Fibroblast of skin of left biceps (primary cell): ENCODE results near the gene KRTAP10-6.
"Not testable (repeated sequence)": the region's sequence is repeated elsewhere in the genome, so short reads cannot be mapped to it uniquely, and the experiment has no call there.

ENCODE experiments used
- DNase-seq, 2 experiments: peaks; one replicate each; pipeline ENCODE4 v3.0.0-alpha.2; 2013; ENCODE audit warnings: low read depth in 2 of 2

The KRTAP10-6 gene

GRCh38 chr21:44617071-44617501 lies 24.8 kb upstream of the KRTAP10-6 start:
- DNase-seq: no peak

DNA sequence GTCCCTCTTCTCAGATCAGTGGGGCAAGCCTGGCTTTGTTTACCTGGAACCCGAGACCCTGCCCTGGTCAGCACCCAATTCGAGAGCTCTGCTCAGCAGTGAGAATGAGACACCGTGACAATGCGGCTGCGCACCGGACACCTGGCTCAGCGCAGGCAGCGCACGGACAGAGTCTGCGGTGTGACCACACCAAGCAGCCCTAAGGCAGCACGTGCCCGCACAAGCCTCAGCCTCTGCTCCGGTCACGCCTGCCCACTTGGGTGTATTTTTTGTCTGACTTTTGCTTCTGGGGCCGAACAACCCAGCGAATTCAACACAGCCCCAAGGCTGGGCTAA lies 24.3 kb upstream of the KRTAP10-6 start:
- no peak for DNase-seq

GRCh38 chr21:44615911-44616590 lies 23.7 kb upstream of the KRTAP10-6 start:
- DNase-seq: no peak

- DNase-seq: no peak
These were observed 23.2 kb upstream of the KRTAP10-6 start for GRCh38 chr21:44615466-44615865.

GRCh38 chr21:44614961-44615391 lies 22.7 kb upstream of the KRTAP10-6 start:
- no peak for DNase-seq

DNA sequence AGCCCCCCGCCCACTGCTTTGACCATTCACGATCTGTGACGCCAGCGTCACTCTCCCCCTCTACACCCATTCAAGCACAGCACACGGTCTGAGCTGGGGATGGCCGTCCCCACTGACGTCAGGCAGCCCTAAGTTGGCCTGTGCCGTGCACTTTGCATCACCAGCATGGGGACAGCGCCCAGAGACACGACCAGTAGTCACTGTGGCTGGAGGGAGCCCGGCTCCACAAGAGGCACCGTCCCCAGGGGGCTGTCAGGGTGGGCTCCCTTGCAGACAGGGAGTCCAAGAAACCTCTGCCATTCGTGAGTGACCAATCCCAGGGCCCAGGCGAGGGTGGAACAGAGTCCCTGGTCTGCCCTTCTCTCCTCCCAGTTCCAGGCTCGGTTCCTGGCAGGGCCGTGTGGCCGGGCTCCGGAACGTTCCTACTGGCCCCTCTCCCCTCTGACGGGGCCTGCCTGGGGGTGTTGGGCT lies 21.9 kb upstream of the KRTAP10-6 start:
- no peak for DNase-seq

- no peak for DNase-seq
These were observed 21.3 kb upstream of the KRTAP10-6 start for GRCh38 chr21:44613386-44614155.

DNA sequence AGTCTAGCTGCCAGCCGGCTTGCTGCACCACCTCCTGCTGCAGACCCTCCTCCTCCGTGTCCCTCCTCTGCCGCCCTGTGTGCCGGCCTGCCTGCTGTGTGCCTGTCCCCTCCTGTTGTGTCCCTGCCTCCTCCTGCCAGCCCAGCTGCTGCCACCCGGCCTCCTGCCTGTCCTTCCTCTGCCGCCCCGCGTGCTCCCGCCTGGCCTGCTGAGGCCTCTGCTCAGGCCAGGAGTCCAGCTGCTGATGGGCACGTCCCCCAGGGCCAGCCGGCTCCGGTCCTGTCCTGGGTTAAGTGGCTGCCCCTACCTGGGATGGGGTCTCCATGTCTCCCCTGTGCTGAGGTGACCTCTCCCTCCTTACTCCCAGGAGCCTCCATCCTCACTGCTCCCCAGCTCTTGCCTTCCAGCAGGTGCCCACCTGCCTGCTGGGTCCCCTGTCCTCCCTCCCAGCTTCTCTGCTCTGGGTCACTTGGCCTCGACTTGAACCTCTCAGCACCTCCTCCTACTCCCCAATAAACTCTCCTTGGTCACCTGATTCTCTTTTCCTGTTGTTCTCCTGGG lies 20.4 kb upstream of the KRTAP10-6 start:
- DNase-seq: no peak

GRCh38 chr21:44612029-44612486 lies 19.8 kb upstream of the KRTAP10-6 start, which contains the start of gene KRTAP10-8:
TSS of gene KRTAP10-8 (plus strand) at chr21:44612079. CDS start at chr21:44612101, 22 bp downstream.
- DNase-seq: no peak

GRCh38 chr21:44611551-44611950 lies 19.2 kb upstream of the KRTAP10-6 start:
- DNase-seq: no peak

GRCh38 chr21:44610157-44610843 lies 18.0 kb upstream of the KRTAP10-6 start:
- not testable (repeated sequence) for DNase-seq

DNA sequence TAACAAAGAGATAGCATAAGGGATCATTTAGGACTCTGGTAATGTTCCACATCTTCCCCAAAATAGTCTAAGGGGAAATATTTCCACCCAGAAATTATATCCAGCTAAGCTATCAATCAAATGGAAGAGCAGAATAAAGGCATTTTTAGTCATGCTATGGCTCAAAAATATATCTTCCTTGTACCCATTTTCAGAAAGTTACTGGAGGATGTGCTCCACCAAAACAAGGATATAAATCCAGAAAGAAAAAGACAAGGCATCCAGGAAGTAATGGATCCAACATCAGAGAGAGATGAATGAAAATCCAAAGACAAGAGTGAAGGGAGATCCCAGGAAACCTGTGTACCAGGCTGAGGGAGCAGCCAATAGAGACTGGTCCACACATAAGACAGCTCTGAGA lies 16.9 kb upstream of the KRTAP10-6 start:
- no peak for DNase-seq

DNA sequence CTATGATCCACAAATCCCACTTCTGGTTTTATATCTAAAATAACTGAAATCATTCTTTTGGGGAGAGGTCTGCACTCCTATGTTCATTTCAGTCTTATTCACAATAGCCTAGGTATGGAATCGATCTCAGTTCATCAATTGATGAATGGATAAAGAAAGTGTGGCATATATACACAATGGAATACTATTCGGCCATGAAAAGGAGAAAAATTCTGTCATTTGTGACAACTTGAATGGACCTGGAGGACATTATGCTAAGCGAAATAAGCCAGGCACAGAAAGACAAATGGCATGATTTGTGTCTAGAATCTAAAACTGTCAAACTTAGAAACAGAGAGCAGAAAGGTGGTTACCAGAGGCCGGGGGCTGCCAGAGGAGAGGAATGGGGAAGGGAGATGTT lies 14.2 kb upstream of the KRTAP10-6 start:
- no peak for DNase-seq

- DNase-seq: no peak
These were observed 11.6 kb upstream of the KRTAP10-6 start for GRCh38 chr21:44603911-44604310.

GRCh38 chr21:44603109-44603875 lies 11.0 kb upstream of the KRTAP10-6 start:
- DNase-seq: no peak

DNA sequence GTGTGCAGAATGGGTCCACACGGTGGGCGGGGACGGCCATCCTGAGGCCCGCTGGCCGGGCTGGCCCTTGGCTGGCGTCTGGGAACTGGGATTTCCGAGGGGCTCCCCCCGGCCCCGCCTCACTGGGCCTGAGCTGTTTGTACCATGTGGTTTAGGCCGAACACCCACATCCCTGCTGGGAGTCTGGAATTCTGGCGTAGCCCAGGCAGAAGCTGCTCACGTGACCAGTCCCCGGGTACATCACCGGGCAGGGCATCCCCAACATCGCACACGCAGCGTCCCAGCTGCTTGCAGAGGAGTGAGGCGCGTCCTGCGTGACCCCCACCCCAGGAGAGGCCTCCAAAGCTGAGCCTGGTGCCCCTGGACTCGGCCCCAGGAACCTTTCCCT lies 10.2 kb upstream of the KRTAP10-6 start:
- DNase-seq: no peak

GRCh38 chr21:44601596-44602462 lies 9.5 kb upstream of the KRTAP10-6 start:
- no peak for DNase-seq

DNA sequence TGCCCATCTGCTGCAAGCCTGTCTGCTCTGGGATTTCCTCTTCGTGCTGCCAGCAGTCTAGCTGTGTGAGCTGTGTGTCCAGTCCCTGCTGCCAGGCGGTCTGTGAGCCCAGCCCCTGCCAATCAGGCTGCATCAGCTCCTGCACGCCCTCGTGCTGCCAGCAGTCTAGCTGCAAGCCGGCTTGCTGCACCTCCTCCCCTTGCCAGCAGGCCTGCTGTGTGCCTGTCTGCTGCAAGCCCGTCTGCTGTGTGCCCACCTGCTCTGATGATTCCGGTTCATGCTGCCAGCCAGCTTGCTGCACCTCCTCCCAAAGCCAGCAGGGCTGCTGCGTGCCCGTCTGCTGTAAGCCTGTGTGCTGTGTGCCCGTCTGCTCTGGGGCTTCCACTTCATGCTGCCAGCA lies 8.8 kb upstream of the KRTAP10-6 start:
- not testable (repeated sequence) for DNase-seq

GRCh38 chr21:44600118-44600978 lies 8.0 kb upstream of the KRTAP10-6 start, which contains the start of gene KRTAP10-7:
TSS of gene KRTAP10-7 (plus strand) at chr21:44600597. CDS start at chr21:44600622, 25 bp downstream.
- not testable (repeated sequence) for DNase-seq
